Activated B cell treated with CpG ODN at 0.5 μM for 24 hours (primary cell): ENCODE measurements around the gene SPRY2. TPM values are rescaled to one million over a fixed set of nuclear protein-coding genes. Genes with fewer than 3 reads are reported as not detected.

Experiments
- ATAC-seq: fragments of 200-7000 bp; cut with Tn5 transposase; one replicate; pipeline ENCODE4 v1.10.0; 2021; ENCODE audit warnings: low read depth, mild to moderate bottlenecking, moderate library complexity
- CTCF ChIA-PET: fragments of 350-600 bp; sonication (Branson Sonifier 250); formaldehyde crosslinking; loops from one replicate; lab custom pipeline; 2021; ENCODE audit warnings: antibody characterized with exemption; lab: Charles Lee
- POLR2A ChIA-PET: fragments of 350-600 bp; sonication (Branson Sonifier 250); formaldehyde crosslinking; loops from one replicate; lab custom pipeline; 2021; ENCODE audit warnings: antibody characterized with exemption; lab: Charles Lee
- DNase-seq: peaks from one replicate; pipeline ENCODE4 v3.0.0; 2022
- H3K27ac Mint-ChIP-seq: one replicate; pipeline ENCODE4 v1.8.0; 2020; ENCODE audit warnings: mixed read lengths
- H3K27me3 Mint-ChIP-seq: one replicate; pipeline ENCODE4 v1.8.0; 2021; ENCODE audit warnings: mixed read lengths
- H3K36me3 Mint-ChIP-seq: one replicate; pipeline ENCODE4 v1.8.0; 2021; ENCODE audit warnings: low read depth, mixed read lengths
- H3K4me1 Mint-ChIP-seq: one replicate; pipeline ENCODE4 v1.8.0; 2021; ENCODE audit warnings: mixed read lengths
- H3K4me3 Mint-ChIP-seq: one replicate; pipeline ENCODE4 v1.8.0; 2020; ENCODE audit warnings: mild to moderate bottlenecking, mixed read lengths
- H3K9me3 Mint-ChIP-seq: one replicate; pipeline ENCODE4 v1.8.0; 2020; ENCODE audit warnings: mixed read lengths
- CTCF ChIP-seq: fragments of 200-600 bp; IDR thresholded peaks from one replicate; pipeline ENCODE4 v1.8.0; 2022; ENCODE audit warnings: antibody characterized with exemption, mild to moderate bottlenecking
- intact Hi-C: fragments of 100-400 bp; cut with micrococcal nuclease; formaldehyde crosslinking; loops from one replicate; pipeline ENCODE4 v1.15.1; 2024
- total RNA-seq: library from RNA; stranded (reverse); gene quantifications from 2 replicates; pipeline ENCODE4 v1.2.3, GENCODE V29; 2022

SPRY2 gene
- total RNA-seq, 1 donor from 2014 or later: 1.00 TPM

- Mint-ChIP-seq H3K36me3 (no peaks in the 10 kb centered on the region), H3K9me3 (no peaks in the 10 kb centered on the region), H3K27ac (no peak overlapping the region), H3K4me1 (peaks cover 2% of the 10 kb centered on the region), H3K4me3 (no peak overlapping the region), H3K27me3 (no peaks in the 10 kb centered on the region)
- CTCF ChIA-PET: no interaction called here
- ATAC-seq (no peak), DNase-seq (no peak)
- no peak for TF ChIP-seq CTCF
- POLR2A ChIA-PET: no interaction called here
- intact Hi-C loops: no loop called here
Observed at GRCh38 chr13:80299046-80299445, 41.9 kb downstream of the SPRY2 start.

DNA sequence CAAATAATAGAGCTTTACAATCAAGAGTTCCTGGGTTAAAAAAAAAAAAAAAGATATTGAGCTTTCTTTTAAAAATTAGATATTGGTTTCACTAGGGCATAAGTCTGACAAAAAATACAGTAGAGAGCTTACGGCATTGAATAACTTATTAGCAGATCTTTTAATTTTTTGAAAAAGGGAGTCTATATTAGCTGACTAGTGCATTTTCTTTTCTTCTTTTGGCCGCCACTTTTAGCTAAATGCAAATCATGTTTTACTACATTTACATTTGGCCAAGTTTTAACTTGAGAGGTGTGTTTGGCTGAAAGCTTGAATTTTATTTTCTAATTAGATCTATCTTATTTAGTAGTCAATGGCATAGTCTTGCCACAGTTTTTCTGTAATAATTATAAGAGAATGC is 43.4 kb downstream of the SPRY2 start:
- no peak for DNase-seq
- CTCF ChIA-PET: no interaction called here
- TF ChIP-seq CTCF: no peak
- intact Hi-C loops: no loop called here
- H3K27me3 Mint-ChIP-seq: no peaks in the 10 kb centered on the region
- POLR2A ChIA-PET: no interaction called here
- H3K4me1 Mint-ChIP-seq: peaks cover 2% of the 10 kb centered on the region
- H3K36me3 Mint-ChIP-seq: no peaks in the 10 kb centered on the region
- ATAC-seq: no peak
- no peak overlapping the region for H3K27ac Mint-ChIP-seq
- no peak overlapping the region for H3K4me3 Mint-ChIP-seq
- H3K9me3 Mint-ChIP-seq: no peaks in the 10 kb centered on the region

DNA sequence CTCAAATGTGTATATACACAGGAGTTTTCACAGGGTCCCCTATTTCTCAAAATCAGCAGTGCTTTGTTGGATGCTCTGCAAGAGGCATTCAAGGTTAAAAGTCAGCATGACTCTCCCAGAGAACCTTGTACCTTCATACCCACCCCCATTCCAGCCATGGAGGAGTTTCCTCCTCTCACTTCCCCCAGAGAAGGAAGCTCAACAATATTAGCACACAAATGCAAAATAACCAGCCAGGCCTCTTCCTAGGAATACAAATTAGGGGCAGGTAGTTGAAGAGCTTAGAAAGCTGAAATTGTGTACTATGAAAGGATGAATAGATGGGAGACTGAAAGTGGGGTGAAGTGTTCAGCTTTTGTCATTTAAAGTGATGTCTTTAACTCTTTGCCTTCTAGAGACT is 43.8 kb downstream of the SPRY2 start:
- H3K9me3 Mint-ChIP-seq: no peaks in the 10 kb centered on the region
- peaks cover 2% of the 10 kb centered on the region for H3K4me1 Mint-ChIP-seq
- ChIA-PET CTCF (no interaction called here), POLR2A (no interaction called here)
- H3K36me3 Mint-ChIP-seq: no peaks in the 10 kb centered on the region
- no peaks in the 10 kb centered on the region for H3K27me3 Mint-ChIP-seq
- TF ChIP-seq CTCF: no peak
- no peak overlapping the region for H3K4me3 Mint-ChIP-seq
- H3K27ac Mint-ChIP-seq: no peak overlapping the region
- no peak for ATAC-seq
- intact Hi-C loops: no loop called here
- DNase-seq: no peak

GRCh38 chr13:80296638-80297037 is 44.3 kb downstream of the SPRY2 start:
- Mint-ChIP-seq H3K9me3 (no peaks in the 10 kb centered on the region), H3K4me1 (peaks cover 2% of the 10 kb centered on the region), H3K4me3 (no peak overlapping the region), H3K27ac (no peak overlapping the region), H3K36me3 (no peaks in the 10 kb centered on the region), H3K27me3 (no peaks in the 10 kb centered on the region)
- CTCF ChIA-PET: no interaction called here
- DNase-seq (no peak), ATAC-seq (no peak)
- no peak for TF ChIP-seq CTCF
- intact Hi-C loops: no loop called here
- POLR2A ChIA-PET: no interaction called here

- peaks cover 4% of the 10 kb centered on the region for H3K9me3 Mint-ChIP-seq
- no peak overlapping the region for H3K4me3 Mint-ChIP-seq
- ATAC-seq (no peak), DNase-seq (no peak)
- H3K36me3 Mint-ChIP-seq: no peaks in the 10 kb centered on the region
- H3K27ac Mint-ChIP-seq: no peak overlapping the region
- intact Hi-C loops: no loop called here
- CTCF ChIA-PET: no interaction called here
- no peaks in the 10 kb centered on the region for H3K27me3 Mint-ChIP-seq
- no peak for TF ChIP-seq CTCF
- no peaks in the 10 kb centered on the region for H3K4me1 Mint-ChIP-seq
- POLR2A ChIA-PET: no interaction called here
Observed at GRCh38 chr13:80290591-80290990, 50.3 kb downstream of the SPRY2 start.
